Activated CD4-positive, alpha-beta T cell treated with anti-CD3 and anti-CD28 coated beads, Interleukin-2, Interleukin-6, amounts not matched to agents 100 ng/mL and 50 ng/mL, durations not matched to agents 16 hours and 8 hours (primary cell): Measurements from ENCODE around the gene GET4.
"Not testable (repeated sequence)": the region's sequence is repeated elsewhere in the genome, so short reads cannot be mapped to it uniquely, and the experiment has no call there.

Experiments used
- DNase-seq: peaks from one replicate; pipeline ENCODE4 v3.0.0-alpha.2; 2020

Gene GET4

DNA sequence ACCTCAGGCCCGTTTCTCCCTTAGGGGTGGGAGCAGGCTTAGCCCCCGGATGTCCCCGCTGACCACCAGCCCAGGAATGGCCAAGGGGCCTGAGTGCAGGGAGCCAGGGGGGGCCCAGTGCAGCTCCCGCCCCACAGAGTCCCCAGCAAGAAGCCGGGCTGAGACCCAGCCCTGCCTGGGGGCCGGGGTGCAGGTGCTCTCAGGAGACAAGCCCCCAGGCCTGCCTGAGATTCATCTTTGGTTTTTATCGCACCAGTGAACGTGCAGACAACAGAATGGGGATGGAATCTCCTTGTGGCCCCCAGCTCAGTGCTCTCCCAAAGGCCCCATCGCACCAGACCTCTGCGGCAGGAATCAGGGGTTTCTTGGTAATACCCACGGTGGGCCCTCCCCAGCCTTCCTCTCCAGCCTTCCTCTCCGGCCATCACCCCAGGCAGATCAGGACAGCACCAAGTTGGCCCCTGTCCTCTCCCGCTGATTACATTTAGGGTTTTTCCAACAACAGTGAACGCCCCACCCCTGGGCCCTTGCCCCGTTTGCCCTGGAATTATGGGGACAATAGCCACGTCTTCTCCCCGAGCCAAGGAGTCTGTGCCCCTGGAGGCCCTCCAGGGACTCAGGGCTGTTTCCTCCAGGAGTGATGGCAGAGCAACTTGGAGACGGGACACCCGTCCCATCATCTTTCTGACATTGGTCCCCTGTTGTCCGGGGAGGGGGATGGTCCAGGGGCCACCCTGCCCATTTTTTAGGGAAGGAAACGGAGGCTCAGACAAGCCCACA, 55.7 kb downstream of the GET4 start:
- DNase-seq: no peak

DNA sequence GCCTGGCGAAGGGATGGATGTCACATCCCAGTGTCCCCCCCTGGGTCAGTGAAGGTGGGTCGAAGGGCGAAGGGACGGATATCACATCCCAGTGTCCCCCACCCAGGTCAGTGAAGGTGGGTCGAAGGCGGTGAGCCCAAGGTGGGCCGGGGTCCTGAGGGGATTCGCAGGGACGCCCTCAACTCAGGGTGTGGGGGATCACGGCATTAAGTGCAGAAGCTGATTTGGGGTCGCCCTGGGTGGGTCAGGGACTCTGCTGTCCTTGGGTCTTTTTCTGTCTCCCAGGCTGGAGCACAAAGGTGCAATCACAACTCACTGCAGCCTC, 56.3 kb downstream of the GET4 start:
- DNase-seq: no peak

GRCh38 chr7:934469-935163, 58.3 kb downstream of the GET4 start:
- DNase-seq: no peak

- no peak for DNase-seq
Observed at GRCh38 chr7:935164-935873, 59.0 kb downstream of the GET4 start.

DNA sequence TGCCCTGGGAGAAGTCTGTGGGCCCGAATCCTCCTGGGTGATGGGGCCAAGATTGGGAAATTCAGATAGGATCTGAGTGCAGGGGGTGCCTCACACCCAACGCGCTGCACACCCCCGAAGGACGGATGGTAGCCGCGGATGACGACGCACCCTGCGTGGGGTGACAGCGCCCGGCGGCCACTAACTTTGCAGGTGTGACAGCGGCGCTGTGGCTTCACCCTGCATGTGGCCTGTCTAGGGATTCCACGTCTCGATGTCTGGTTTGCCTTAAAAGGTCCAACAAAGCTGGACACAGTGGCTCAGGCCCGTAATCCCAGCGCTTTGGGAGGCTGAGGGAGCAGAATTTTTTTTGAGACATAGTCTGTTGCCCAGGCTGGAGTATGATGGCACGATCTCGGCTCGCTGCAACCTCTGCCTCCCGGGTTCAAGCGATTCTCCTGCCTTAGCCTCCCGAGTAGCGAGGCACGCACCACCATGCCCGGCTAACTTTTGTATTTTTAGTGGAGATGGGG, 59.6 kb downstream of the GET4 start:
- no peak for DNase-seq

DNA sequence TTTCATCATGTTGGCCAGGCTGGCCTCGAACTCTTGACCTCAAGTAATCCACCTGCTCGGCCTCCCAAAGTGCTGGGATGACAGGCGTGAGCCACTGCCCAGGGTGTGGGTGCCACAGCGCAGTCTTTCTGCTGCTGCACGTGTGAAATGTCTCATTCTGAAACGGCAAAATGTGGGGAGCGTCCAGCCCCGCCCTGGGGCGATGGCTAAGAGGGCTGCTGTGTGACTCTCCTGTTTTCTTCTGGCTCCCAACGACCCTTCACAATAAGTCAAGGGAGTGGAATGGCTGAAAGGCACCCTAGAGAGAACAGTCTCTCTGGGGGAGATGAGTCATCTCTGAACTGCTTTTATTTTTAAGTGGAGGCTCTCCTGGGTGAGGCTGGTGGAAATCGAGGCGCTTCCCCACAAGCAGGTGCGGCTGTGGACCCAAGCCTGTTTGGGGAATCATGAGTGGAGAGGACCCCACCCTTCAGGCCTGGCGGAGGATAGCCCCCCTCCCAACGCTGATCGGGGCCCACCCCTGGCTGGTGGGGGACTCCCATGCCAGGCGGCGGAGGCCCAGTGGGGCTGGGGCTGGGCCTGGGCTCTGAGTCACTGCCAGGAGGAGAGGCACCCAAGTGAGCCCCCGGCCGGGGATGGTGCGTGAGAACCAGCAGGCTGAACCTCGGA, 60.2 kb downstream of the GET4 start:
- peak; percentile 79 for DNase-seq

DNA sequence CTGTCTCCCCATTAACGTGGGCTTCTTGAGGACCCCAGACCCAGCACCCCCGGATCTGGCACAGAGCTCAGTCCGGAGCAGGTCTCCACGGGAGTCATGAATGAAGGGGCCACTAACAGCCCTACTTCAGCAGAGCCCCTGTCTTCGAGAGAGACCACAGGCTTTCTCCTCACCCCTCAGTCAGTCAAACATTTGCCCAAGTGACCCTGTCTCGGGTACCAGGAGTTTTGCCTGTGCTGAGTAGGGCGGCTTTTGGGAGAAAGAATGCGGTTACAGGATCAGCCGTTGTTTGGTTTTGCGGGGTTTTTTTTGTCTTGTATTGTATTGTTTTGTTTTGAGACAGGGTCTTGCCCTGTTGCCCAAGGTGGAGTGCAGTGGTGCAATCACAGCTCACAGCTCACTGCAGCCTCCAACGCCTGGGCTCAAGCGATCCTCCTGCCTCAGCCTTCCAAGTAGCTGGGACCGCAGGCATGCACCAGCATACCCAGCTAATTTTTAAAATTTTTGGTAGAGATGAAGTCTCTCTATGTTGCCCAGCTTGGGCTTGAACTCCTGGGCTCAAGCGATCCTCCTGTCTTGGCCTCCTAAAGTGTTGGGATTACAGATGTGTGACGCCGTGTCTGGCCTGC, 61.6 kb downstream of the GET4 start:
- no peak for DNase-seq

- no peak for DNase-seq
Observed at GRCh38 chr7:938546-939185, 62.3 kb downstream of the GET4 start.

DNA sequence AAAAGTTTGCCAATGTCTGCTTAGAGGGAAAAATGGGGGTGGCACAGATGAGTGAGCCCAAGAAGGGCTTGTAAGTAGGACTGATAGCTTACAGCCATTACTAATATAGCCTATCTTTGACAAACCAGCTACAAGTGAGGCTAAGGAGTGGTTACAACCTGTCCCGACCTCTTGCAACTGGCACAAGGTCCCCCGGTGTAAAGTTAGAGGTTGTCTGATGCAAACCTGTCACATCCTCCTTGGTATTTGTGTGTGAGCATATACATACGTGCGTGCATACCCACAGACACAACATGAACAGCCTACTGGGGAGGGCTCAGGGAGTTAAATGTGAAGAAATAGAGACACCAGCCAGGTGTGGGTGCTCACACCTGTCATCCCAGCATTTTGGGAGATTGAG, 63.5 kb downstream of the GET4 start:
- no peak for DNase-seq

DNA sequence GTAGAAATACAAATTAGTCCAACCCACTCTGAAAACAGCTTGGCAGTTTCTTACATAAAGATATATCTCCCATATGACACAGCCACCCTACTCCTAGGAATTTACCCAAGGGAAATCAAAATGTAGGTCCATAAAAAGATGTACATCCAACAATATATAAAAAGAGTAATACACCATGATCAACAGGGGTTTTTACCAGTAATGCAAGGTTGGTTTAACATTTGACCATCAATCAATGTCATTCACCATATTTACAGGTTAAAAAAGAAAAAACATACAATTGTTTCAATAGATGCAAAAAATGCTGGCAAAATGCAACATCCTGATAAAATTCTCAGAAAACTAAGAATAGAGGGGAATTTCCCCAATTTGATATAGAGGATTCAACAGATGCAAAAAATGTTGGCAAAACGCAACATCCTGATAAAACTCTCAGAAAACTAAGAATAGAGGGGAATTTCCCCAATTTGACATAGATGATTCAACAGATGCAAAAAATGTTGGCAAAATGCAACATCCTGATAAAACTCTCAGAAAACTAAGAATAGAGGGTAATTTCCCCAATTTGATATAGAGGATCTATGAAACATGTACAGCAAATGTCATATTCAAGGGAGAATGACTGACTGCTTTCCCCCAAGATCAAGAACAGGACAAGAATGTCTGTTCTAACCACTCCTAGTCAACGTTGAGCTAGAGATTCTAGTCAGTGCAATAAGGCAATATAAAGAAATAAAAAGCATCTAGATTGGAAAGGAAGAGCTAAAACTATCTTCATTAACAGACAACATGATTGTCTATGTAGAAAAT, 64.5 kb downstream of the GET4 start:
- DNase-seq: no peak

- not testable (repeated sequence) for DNase-seq
Observed at GRCh38 chr7:943793-944192, 67.4 kb downstream of the GET4 start.

DNA sequence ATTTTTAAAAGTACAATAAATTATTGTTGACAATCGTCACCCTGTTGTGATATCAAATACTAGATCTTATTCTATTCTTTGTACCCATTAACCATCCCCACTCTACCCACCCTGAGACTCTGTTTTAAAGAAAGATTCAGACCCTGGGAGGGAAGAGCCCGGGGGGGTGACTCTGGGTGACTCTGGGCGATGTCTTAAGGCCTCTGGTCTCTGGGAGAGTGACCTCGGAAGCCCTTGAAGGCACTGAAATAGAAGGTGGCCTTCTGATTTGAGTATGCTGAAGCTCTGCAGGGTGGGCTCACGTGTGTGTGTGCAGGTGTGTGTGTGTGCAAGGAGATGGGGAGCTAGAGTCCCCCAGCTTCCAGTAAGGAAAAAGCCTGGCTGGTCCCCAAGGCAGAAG, 68.4 kb downstream of the GET4 start:
- no peak for DNase-seq

DNA sequence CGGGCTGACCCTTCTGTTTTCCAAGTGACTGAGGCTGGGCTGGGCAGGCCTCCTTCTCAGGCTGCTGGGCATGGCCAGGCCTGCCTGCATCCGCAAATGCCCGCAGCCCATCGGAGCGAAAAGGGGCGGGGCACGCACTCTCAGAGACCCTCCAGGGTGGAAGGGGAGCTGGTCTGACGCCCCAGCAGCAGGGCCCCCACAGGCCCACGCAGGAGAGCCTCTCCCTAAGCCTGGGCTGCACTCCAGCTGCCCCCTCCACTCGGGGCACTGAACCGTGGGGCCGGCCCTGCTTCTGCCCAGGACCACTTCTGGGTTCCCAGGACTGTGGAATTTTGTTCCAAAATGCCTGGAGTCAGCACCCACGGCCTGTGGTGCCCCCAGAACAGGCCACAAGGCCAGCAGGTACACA, 68.8 kb downstream of the GET4 start:
- DNase-seq: no peak

DNA sequence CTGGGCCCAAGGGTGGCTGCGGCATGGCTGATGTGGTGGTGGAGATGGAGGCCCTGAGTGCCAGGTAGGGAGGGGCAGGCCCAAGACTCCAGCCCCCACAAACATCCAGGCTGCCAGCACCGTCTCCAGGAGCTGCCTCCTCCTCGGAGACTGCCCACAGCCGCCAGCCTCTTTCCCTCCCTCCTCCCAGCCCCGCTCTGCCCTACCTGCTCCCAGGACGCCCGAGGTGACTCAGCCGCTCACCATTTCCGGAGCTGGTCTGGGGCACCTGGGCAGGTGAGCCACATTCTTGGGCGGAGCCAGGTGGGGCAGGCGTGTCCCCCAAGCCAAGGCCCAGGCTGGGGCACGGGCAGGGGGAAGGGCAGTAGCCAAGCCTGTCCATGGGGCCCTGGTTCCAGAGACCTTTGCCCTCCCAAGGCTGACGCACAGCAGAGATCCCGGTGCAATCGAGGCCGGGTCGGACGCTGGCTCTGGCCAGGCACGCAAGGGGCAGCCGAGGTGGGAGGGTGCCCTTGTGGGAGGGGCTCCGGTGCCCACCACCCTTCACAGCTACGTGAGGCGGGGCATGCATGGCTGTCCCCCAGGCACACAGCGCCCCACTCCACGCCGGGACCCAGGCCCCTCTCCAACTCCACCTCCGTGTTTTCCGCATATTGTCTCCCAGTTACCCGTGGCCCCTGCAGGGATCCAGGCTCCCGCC, 69.4 kb downstream of the GET4 start:
- DNase-seq: no peak
